ENCODE results near the gene CCT6B.

DNA sequence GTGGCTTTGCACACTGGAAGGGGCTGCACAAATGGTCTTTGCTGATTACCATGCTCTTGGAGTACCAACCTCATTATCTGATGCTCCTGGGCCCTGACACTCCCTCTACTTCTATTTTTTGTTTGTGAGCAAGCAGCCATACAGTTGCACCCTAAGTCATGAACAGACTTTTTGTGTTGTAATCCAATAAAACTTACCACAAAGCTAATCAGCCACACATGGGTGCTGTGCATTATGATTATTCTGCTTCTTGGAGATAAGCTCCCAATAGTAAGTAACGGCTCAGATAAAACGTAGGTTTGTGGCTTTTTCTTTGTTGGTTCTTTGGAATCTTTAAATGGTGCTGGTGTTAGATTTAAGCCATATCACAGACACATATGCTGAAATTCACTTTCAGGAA is 76.2 kb downstream of the CCT6B start:
- TF ChIP-seq, protein P1, sequence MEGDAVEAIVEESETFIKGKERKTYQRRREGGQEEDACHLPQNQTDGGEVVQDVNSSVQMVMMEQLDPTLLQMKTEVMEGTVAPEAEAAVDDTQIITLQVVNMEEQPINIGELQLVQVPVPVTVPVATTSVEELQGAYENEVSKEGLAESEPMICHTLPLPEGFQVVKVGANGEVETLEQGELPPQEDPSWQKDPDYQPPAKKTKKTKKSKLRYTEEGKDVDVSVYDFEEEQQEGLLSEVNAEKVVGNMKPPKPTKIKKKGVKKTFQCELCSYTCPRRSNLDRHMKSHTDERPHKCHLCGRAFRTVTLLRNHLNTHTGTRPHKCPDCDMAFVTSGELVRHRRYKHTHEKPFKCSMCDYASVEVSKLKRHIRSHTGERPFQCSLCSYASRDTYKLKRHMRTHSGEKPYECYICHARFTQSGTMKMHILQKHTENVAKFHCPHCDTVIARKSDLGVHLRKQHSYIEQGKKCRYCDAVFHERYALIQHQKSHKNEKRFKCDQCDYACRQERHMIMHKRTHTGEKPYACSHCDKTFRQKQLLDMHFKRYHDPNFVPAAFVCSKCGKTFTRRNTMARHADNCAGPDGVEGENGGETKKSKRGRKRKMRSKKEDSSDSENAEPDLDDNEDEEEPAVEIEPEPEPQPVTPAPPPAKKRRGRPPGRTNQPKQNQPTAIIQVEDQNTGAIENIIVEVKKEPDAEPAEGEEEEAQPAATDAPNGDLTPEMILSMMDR (IDR thresholded peaks at IDR 0.05), result no peak
- no peak for TF ChIP-seq POLR2A (IDR thresholded peaks at IDR 0.05)
